HG03095 (cell line): ENCODE results near the gene TRAF7.

Experiments used
- ATAC-seq: cut with Tn5 transposase; IDR thresholded peaks from one replicate; pipeline ENCODE4 v1.9.1; 2021; ENCODE audit warnings: moderate library complexity; ENCODE audit not compliant: unreplicated experiment

The TRAF7 gene

DNA sequence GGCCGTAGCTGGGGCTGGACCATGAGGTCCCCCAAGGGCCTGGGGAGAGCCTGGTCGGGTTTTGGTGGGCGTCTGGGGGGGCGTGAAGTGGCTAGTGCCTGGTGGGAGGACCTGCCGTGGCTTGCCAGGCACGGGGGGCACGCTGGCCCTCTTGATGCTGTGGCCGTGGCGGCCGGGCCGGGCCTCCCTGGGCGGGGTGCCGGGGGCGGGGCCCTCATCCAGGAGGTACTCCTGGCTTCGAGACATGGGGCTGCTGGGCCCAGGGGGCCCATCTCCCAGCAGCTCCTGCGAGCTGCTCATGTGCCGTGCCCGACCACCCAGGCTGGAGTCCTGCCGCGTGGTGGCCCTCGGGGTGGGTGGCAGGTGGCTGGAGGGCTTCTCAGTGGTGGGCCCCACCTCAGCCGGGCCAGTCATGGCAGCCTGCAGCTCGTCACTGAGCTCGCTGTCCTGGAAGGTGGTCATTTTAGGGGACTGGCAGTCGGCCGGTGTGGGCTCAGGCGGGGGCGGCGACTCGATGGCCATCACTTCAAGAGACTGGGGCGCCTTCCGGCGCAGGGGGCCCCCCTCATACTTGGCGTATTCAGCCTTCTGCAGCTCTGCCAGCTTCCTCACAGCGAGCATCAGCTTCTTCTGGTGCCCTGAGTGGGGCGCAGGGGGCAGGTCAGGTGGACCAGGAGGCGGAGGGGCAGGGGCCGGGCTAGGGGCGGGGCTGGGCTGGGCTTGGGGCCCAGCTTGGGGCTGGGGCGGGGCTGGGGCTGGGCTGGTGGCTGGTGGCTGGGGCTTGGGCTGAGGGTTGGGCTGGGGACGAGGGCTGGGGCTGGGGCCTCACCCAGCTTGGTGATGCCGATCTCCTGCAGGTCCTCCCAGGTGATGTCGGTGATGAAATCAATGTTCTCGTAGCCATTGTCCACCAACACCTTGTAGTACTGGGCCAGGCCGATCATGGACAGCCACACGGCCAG is 25.7 kb downstream of the TRAF7 start:
- no peak for ATAC-seq

- no peak for ATAC-seq
Observed at GRCh38 chr16:2181952-2182351, 26.4 kb downstream of the TRAF7 start.

DNA sequence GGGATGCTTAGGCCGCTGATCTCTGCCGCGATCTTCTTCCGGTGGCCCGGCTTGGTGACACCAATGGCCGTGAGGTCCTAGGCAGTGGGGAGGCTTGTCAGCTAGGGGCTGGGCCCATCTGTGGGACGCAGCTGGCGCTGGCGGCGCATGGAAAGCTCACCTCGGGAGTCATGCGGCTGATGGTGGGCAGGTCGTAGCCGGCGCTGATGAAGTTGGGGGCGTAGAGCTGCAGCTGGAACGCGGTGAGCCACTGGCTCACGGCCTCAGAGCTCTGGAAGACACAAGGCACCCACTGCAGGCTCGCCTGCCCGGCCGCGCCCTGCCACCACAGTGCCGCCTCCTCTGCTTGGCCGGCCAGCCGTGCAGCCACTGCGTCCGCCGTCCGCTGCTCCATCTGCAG is 28.1 kb downstream of the TRAF7 start:
- ATAC-seq: no peak

- ATAC-seq: no peak
Observed at GRCh38 chr16:2184346-2184745, 28.8 kb downstream of the TRAF7 start.

DNA sequence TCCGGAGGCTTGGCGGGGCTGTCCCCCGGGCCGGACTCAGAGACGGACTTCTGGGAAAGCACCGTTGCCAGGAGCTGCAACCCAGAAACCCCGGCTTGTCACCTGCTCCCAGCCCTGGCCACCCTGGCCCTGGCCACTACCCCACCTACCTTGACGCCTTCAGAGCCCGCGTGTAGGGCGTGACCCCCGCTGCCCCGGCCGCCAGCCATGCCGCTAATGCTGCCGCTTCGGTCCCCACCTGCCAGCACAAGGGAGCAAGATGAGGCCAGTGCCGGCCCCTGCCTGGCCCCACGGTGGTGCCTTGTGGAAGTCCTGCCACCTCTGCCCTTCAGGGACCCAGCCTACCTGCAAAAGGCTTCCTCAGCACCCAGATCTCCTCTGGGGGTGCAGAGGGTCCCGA is 29.4 kb downstream of the TRAF7 start:
- no peak for ATAC-seq

DNA sequence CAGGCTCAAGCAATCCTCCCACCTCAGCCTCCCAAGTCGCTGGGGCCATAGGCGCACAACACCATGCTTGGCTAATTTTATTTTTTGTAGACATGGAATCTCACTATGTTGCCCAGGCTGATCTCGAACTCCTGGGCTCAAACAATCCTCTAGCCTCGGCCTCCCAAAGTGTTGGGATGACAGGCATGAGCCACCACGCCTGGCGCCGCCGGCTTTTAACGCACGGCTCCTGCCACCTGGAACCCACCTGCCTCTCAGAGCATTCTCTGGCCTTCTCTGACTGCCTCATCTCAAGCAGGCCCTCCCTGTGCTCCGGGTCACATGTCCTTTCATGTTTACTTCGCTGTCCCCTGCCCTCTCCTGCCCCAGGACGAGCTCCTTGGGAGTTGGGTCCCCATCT is 30.5 kb downstream of the TRAF7 start:
- no peak for ATAC-seq

DNA sequence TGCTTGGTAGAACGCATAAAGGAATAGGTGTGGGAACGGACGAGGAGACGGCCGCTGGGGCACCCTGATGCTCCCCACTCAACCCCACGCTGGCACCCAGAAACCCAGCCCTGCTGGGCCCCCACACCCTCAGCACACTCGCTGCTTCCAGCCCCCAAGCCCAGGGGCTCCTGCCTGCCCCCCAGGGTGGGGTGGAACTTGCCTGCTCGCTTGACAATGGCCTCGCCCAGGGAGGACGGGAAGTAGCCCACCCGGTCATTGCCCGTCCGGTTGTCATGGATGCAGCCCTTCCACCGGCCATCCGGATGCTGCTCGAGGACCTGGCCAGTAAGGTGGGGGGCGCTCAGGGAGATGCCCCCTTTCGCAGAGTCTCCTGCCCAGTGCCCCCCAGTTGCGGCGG is 30.9 kb downstream of the TRAF7 start:
- ATAC-seq: no peak

GRCh38 chr16:2187212-2187611 is 31.6 kb downstream of the TRAF7 start:
- no peak for ATAC-seq

DNA sequence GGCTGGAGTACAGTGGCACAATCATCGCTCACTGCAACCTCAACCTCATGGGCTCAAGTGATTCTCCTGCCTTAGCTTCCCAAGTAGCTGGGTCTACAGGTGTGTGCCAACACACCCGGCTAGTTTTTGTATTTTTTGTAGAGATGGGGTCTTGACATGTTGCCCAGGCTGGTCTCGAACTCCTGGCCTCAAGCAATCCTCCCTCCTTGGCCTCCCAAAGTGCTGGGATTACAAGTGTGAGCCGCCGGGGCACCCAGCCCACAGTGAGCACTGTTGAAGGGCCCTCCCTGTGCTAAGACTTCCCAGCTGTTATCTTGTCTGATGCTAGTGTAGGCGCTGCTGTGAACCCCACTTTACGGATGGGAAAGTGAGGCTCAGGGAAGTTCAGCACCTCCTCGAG is 32.8 kb downstream of the TRAF7 start:
- ATAC-seq: no peak

DNA sequence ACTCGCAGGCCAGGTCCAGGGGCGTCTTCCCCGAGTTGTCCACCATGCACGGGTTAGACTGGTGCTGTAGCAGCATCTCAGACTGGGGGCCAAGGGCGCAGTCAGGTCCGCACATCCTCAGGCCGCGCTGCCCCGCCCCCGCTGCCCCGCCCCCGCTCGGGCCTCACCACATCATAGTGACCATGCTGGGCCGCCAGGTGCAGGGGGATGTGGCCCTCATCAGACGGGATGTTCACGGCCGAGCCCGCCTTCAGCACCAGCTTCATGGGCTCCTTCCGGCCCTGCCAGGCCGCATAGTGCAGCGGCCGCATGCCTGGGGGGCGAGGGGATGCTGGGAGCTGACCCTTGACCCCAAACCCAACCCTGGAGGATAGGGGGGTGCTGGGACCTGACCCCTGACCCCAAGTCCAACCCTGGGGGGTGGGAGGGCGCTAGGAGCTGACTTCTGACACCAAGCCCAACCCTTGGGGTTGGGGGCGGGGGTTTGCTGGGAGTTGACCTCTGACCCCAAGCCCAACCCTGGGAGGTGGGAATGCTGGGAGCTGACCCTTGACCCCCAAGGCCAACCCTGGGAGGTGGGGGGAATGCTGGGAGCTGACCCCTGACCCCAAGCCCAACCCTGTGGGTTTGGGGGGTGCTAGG is 33.8 kb downstream of the TRAF7 start:
- no peak for ATAC-seq

DNA sequence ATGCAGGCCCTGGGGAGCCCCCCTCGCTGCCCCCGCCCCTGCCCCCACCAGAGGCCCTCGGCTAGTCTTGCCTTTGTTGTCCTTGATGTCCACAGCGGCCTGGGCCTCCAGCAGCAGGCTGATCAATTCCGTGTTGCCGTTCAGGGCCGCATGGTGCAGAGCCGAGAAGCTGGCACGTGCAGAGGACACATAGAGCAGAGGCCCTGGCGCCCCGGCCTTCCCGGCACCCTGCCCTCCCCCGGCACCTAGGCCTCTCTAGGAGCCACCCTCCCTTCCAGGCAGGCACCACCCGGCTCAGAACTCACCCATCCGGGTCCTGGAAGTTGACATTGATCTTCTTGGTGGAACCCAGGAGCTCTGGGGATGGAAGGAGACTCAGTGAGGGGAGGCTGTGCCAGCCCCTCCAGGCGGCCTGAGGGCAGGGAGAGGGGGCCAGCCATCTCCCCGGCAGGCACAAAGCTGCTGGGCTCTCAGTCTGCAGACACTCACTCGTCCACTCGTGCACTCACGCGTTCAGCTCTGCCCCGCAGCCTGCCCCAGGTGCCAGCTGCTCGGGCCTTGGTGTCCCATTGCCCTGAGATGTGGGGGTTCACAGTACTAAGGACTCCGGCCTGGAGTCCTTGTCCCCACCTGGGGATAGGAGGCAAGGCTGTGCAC is 34.5 kb downstream of the TRAF7 start:
- ATAC-seq: no peak

GRCh38 chr16:2190659-2191445 is 35.3 kb downstream of the TRAF7 start:
- ATAC-seq: no peak

DNA sequence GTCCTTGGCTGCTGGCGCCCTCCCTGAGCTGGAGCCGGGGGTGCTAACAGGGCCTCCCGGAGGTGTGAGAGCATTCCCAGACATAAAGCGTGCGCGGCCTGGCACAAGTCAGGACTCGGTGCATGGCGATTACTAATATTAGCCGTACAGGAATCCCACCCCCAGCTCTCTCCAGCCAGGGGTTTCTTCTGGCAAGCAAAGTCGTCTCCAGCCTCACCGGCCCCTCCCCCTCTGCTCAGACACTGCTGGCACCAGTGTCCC is 35.8 kb downstream of the TRAF7 start:
- ATAC-seq: no peak

DNA sequence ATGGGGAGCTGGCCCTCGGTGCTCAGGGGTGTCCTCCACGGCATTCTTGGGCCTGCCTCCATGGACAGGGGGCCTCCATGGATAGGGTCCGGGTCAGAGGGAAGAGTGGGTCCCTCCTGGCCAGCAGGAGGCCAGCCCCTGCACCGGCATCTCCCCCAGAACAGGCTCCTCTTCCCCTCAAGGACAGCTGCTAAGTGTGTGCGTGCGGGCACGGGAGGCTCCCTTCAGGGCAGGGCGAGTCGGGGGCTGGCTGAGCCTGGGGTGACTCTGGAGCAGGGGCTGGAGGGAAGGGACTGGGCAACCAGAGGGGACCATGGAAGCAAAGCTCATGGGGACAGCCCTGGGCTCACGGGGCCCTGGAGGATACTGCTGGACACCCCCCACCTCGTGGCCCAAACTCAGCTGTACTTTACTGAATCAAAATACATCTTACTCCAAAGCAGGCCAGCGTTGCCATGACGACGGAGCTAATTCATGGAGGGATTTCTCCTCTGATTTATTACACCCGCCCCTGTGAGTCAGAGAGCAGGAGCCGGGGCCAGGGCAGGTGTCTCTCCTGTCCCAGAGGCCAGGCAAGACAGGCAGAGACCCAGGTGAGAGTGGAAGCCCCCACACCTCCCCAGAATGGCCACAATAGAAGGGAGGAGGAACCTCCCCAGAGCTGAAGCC is 38.7 kb downstream of the TRAF7 start:
- no peak for ATAC-seq

DNA sequence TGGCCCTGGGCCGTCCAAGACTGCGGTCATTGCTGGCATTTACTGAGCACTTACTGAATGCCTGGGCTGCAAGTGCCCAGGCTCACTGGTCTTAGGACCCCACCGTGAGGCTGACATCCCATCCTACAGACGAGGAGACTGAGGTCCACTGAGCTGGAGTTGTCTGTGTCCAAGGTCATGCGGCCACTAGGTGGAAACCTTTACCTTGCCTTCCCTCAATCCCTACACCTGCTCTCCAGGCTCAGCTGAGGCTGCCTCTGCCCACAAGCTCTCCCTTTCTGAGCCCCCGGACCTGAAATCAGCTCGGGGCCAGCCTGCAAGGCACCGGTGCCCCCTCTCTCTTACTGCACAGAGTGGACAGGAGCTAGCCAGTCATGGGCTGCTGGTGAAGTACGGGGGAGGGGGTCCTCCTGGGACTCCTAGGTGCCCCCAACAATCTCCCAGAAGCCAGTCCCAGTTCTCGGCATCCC is 39.3 kb downstream of the TRAF7 start:
- ATAC-seq: no peak

DNA sequence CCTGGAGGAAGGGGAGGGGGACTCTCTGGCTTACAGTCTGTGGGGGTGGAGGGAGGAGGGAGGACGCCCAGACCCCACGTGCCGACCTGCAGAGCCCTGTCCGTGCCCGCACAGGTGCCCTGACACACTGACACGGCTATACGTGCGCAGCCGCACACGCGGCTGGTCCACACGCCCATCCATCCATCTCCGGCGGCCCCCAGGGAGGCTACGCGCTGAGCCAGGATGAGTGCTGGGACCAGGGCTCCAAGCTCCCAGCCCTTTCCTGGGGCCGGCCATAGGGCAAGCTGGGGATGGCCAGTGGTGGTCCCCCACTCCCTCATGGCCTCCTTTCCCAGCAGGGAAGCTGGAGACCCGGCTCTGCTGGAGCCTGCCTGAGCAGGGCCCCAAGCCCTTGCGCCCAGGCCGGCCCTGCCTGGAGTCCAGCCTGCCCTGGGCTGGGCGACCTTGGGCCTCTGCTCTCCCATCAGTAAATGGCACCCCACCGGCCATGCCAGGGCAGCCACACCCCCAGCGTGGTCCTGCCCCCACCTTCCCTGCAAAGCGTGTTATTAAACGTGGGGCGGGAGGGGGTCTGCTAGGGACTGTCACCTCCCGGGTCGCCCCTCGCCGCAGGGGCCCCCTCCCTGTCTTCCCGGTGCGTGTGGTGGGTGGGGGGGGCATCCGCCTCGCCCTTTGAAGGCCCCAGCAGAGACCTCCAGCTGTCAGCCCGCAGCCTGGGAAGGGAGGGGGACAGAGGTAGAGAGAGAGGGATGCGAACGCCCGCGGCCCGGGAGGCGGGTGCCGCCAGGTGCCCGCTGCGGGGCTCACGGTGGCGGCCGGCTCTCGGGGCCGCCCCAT is 40.0 kb downstream of the TRAF7 start:
- no peak for ATAC-seq

- no peak for ATAC-seq
Observed at GRCh38 chr16:2196162-2196980, 40.8 kb downstream of the TRAF7 start, which contains the start of gene CASKIN1. Gene CASKIN1, minus strand, starts transcription at chr16:2196605. Its CDS starts 173 bp downstream, at chr16:2196432.

GRCh38 chr16:2196981-2197511 is 41.5 kb downstream of the TRAF7 start:
- no peak for ATAC-seq

DNA sequence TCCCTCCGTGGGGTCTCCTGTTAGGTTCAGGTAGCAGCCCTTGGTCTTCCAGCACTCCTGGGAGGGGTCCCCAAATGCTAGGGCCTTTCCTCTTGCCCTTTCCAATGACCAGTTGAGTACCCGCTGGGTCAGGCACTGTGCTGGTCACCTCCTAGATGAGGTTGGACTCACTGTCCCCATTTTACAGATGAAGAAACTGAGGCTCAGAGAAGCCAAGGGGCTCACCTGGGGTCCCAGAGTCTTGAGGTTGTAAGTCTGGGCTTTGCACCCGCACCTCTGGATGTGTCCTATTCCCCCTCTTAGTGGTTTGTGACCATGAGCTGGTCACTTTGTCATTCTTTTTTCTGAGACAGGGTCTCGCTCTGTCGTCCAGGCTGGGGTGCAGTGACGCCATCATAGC is 42.2 kb downstream of the TRAF7 start:
- ATAC-seq: no peak
